ENCODE results near the gene GNG4.
A peak's percentile ranks its signal among the peaks of the same experiment; 100 is the strongest.
"Not testable (repeated sequence)": the region's sequence is repeated elsewhere in the genome, so short reads cannot be mapped to it uniquely, and the experiment has no call there.

The GNG4 gene

GRCh38 chr1:235597867-235598553 lies 51.6 kb downstream of the GNG4 start:
- DNase-seq = no peak
- intact Hi-C loops (cut with DNase I) = no loop called here

- intact Hi-C loops (cut with DNase I) = no loop called here
- no peak for DNase-seq
Measured at GRCh38 chr1:235595079-235595478, 54.5 kb downstream of the GNG4 start.

GRCh38 chr1:235594281-235594895 lies 55.2 kb downstream of the GNG4 start:
- DNase-seq; intact Hi-C loops (cut with DNase I): not testable (repeated sequence)

DNA sequence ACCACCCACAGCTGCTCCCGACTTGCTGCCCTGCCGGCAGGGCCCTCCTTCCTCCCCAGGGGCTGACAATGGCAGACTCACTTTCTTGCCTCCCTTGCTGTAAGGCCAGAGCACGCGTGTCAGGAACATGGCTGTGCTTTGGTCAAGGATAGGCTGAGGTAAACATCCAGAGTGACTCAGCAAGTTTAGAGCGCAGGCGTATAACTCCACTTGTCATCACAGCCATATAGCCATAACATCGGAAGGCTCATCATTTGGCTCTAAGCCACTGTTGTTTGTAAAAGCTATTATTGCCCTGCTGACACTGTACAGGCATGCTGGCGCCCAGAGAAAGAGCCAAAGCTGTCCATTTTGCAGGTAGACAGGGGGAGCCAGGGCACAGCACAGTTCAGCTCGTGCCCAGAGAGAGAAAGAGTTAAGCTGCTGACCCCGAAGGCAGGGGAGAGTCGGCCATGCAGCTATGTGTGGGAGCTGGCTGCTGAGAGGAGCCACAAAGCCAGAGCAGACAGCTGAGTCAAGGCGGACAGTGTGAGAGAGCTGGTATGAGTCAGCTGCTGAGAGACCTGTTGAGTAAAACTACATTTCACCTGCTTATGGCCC lies 60.6 kb downstream of the GNG4 start:
- intact Hi-C loops (cut with DNase I) = no loop called here
- no peak for DNase-seq

GRCh38 chr1:235588156-235588555 lies 61.4 kb downstream of the GNG4 start:
- intact Hi-C loops (cut with DNase I) = no loop called here
- no peak for DNase-seq

- intact Hi-C loops (cut with DNase I) = no loop called here
- DNase-seq = no peak
Measured at GRCh38 chr1:235586992-235587391, 62.6 kb downstream of the GNG4 start.

GRCh38 chr1:235586413-235586812 lies 63.2 kb downstream of the GNG4 start:
- intact Hi-C loops (cut with DNase I) = no loop called here
- no peak for DNase-seq

DNA sequence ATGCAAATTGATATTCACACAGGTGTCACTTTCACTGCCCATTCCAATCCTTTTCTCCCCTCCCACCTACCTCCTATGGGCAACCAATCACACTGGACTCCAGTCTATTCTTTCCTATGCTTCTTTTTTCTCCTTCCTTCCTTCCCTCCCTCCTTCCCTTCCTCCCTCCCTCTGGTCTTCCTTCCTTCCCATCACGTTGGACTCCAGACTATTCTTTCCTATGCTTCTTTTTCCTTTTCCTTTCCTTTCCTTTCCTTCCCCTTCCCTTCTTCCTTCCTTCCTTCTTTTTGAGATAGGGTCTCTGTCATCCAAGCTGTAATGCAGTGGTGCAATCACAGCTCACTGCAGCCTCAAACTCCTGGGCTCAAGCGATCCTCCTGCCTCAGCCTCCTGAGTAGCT lies 64.6 kb downstream of the GNG4 start:
- no peak for DNase-seq
- intact Hi-C loops (cut with DNase I) = no loop called here

- intact Hi-C loops (cut with DNase I) = no loop called here
- DNase-seq = peak in 6 of 42 donors; percentile 4 to 35 (median 12)
Measured at GRCh38 chr1:235583511-235584001, 66.0 kb downstream of the GNG4 start.

GRCh38 chr1:235582130-235582529 lies 67.5 kb downstream of the GNG4 start:
- intact Hi-C loops (cut with DNase I) = no loop called here
- DNase-seq = no peak

DNA sequence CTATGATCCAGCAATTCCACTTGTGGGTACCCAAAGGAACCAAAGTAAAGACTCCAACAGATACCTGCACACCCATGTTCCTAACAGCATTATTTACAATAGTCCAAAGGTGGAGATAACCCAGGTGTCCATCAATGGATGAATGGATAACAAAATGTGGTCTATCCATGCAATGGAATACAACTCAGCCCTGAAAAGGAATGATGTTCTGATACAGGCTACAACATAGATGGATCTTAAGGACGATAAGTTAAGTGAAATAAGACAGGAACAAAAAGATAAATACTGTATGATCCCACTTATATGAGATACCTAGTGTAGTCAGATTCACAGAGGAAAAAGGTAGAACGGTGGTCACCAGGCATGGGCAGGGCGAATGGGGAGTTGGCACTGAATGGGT lies 69.7 kb downstream of the GNG4 start:
- intact Hi-C loops (cut with DNase I) = no loop called here
- DNase-seq = no peak

DNA sequence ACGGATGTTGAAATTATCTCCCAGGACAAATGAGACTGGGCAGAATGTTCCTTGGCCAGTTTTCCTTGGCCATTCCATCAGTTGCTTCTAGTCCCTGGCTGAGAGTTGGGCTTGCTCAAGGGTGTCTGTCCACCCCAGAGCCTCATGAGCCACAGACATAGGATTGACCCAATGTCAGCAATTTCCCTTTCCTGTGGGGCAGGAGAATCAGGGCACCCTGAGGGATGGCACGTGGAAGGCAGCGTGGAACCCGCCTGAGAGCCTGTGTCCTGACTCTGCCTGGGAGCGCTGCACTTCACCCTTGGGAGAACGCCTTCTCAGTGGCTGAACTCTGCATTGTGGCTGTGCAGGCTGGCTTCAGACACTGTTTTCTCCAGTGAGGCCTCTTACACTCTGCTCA lies 74.0 kb downstream of the GNG4 start:
- no peak for DNase-seq
- intact Hi-C loops (cut with DNase I) = no loop called here

DNA sequence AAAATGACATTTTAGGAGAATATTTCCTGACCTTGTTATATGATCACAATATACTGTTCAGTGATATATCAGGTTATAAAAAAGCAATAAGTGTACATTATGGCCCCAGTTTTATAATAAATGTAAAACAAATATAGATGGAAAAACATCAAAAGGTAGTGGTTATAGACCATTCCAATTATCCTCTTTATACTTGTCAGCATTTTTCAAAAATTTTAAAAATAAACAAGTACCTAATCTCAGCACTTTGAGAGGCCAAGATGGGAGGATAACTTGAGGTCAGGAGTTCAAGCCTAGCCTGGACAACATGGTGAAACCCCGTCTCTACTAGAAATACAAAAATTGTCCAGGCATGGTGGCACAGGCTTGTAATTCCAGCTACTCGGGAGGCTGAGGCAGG lies 75.7 kb downstream of the GNG4 start:
- no peak for DNase-seq
- intact Hi-C loops (cut with DNase I) = no loop called here

- not testable (repeated sequence) for DNase-seq
Measured at GRCh38 chr1:235572971-235573370, 76.6 kb downstream of the GNG4 start.

GRCh38 chr1:235571482-235571881 lies 78.1 kb downstream of the GNG4 start:
- intact Hi-C loops (cut with DNase I) = no loop called here
- no peak for DNase-seq

More at GRCh38 chr1:235572971-235573370, 76.6 kb downstream of the GNG4 start:
- intact Hi-C loops (cut with DNase I) = not testable (repeated sequence)

- intact Hi-C loops (cut with DNase I) = no loop called here
- peak in 1 of 42 donors; percentile 4 for DNase-seq
Measured at GRCh38 chr1:235567812-235568503, 81.6 kb downstream of the GNG4 start.

DNA sequence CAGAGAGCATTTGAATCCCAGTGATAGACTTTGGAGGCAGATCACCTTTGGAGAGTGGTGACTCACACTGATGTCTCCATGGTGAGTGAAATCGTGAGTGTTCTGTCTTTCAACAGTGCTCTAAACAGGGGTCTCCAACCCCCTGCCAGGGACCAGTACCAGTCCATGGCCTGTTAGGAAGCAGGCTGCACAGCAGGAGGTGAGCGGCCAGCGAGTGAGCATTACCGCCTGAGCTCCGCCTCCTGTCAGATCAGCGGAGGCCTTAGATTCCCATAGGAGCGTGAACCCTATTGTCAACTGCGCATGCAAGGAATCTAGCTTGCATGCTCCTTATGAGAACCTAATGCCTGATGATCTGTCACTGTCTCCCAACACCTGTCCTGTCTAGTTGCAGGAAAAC lies 83.5 kb downstream of the GNG4 start:
- no peak for DNase-seq
- intact Hi-C loops (cut with DNase I) = no loop called here

GRCh38 chr1:235563513-235564061 lies 86.0 kb downstream of the GNG4 start:
- intact Hi-C loops (cut with DNase I) = no loop called here
- DNase-seq = no peak

GRCh38 chr1:235562589-235562988 lies 87.0 kb downstream of the GNG4 start:
- intact Hi-C loops (cut with DNase I) = no loop called here
- no peak for DNase-seq

All from head of caudate nucleus (tissue), 42 donors.